HL-60 (cell line): ENCODE data around the gene FMN1.

Experiments
- DNase-seq, 2 experiments: peaks; one replicate each; pipeline ENCODE4 v3.0.0-alpha.2; 2010 to 2020; ENCODE audit warnings: low read depth in 1 of 2, low spot score in 1 of 2
- H3K27ac ChIP-seq: fragments of 250-450 bp; sonication (Bioruptor Pico); replicated peaks from 2 replicates; pipeline ENCODE4 v1.5.1; 2020; ENCODE audit warnings: mild to moderate bottlenecking, moderate library complexity
- H3K27me3 ChIP-seq: fragments of 250-450 bp; sonication (Bioruptor Pico); 2 replicates; pipeline ENCODE4 v1.5.1; 2021; ENCODE audit warnings: mild to moderate bottlenecking, moderate library complexity; ENCODE audit not compliant: insufficient read depth, poor library complexity, severe bottlenecking
- H3K4me3 ChIP-seq: replicated peaks from 2 replicates; pipeline ENCODE4 v1.5.1; 2011; ENCODE audit warnings: mild to moderate bottlenecking, control low read depth, low read length; ENCODE audit not compliant: insufficient read depth
- CTCF ChIP-seq: IDR thresholded peaks from one replicate; pipeline ENCODE4 v1.5.1; 2011; ENCODE audit warnings: low read length, control low read depth, inconsistent platforms; ENCODE audit not compliant: insufficient read depth
- GABPA ChIP-seq: IDR thresholded peaks from 2 replicates; pipeline ENCODE4 v1.6.1; 2012; ENCODE audit warnings: low read depth
- POLR2AphosphoS5 ChIP-seq: IDR thresholded peaks from 2 replicates; pipeline ENCODE4 v1.6.1; 2012; ENCODE audit warnings: low read depth
- REST ChIP-seq: IDR thresholded peaks from 2 replicates; pipeline ENCODE4 v1.6.1; 2012; ENCODE audit warnings: low read depth; ENCODE audit not compliant: insufficient replicate concordance
- SPI1 ChIP-seq: IDR thresholded peaks from 2 replicates; pipeline ENCODE4 v1.6.1; 2012; ENCODE audit warnings: low read depth, mild to moderate bottlenecking, borderline replicate concordance

Gene FMN1

GRCh38 chr15:32790352-32790999 is 404.0 kb downstream of the FMN1 start:
- Histone ChIP-seq H3K27me3 (no peaks in the 10 kb centered on the region), H3K27ac (no peak overlapping the region), H3K4me3 (no peak overlapping the region)
- TF ChIP-seq REST (no peak), SPI1 (no peak), CTCF (no peak), GABPA (no peak), POLR2AphosphoS5 (no peak)
- DNase-seq = no peak

- H3K27me3 ChIP-seq = no peaks in the 10 kb centered on the region
- no peak for DNase-seq
- TF ChIP-seq POLR2AphosphoS5 = no peak
- no peak for TF ChIP-seq GABPA
- TF ChIP-seq CTCF = no peak
- TF ChIP-seq REST = no peak
- no peak for TF ChIP-seq SPI1
Observed at GRCh38 chr15:32787949-32788348, 406.6 kb downstream of the FMN1 start.

GRCh38 chr15:32786906-32787305 is 407.6 kb downstream of the FMN1 start:
- DNase-seq = no peak
- Histone ChIP-seq H3K4me3 (no peak overlapping the region), H3K27me3 (no peaks in the 10 kb centered on the region), H3K27ac (no peak overlapping the region)
- TF ChIP-seq CTCF = no peak
- TF ChIP-seq POLR2AphosphoS5 = no peak
- no peak for TF ChIP-seq GABPA
- TF ChIP-seq SPI1 = no peak
- TF ChIP-seq REST = no peak

More at GRCh38 chr15:32787949-32788348, 406.6 kb downstream of the FMN1 start:
- Histone ChIP-seq H3K4me3 (no peak overlapping the region), H3K27ac (no peak overlapping the region)
